ENCODE data around the gene MTFMT.

Gene MTFMT

DNA sequence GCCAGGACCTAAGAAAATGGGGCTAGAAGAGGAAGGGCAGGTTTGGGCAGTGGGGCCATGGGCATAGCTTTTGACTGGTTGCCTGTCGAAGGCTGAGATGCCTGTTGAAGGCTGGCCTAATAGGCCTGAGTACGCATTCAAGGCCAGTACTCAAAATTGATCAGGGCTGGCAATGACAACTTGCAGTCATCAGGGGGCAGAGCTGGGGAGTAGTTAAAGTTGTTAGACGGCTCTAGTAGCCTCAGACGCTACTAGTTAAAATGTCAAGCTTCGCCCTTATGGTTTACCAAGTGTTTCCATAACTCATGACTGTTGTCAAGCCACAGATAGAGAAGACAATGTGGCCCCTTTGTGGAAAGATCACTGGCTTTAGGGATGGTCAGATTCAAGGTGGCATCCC lies 68.4 kb downstream of the MTFMT start:
- DNase-seq (ENCODE audit: low read depth) = no peak
- TF ChIP-seq, protein P1, sequence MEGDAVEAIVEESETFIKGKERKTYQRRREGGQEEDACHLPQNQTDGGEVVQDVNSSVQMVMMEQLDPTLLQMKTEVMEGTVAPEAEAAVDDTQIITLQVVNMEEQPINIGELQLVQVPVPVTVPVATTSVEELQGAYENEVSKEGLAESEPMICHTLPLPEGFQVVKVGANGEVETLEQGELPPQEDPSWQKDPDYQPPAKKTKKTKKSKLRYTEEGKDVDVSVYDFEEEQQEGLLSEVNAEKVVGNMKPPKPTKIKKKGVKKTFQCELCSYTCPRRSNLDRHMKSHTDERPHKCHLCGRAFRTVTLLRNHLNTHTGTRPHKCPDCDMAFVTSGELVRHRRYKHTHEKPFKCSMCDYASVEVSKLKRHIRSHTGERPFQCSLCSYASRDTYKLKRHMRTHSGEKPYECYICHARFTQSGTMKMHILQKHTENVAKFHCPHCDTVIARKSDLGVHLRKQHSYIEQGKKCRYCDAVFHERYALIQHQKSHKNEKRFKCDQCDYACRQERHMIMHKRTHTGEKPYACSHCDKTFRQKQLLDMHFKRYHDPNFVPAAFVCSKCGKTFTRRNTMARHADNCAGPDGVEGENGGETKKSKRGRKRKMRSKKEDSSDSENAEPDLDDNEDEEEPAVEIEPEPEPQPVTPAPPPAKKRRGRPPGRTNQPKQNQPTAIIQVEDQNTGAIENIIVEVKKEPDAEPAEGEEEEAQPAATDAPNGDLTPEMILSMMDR (conservative IDR thresholded peaks at IDR 0.05; ENCODE audit: low read length) = no peak
- H3K4me3 ChIP-seq (ENCODE audit: low read length) = no peak overlapping the region

DNA sequence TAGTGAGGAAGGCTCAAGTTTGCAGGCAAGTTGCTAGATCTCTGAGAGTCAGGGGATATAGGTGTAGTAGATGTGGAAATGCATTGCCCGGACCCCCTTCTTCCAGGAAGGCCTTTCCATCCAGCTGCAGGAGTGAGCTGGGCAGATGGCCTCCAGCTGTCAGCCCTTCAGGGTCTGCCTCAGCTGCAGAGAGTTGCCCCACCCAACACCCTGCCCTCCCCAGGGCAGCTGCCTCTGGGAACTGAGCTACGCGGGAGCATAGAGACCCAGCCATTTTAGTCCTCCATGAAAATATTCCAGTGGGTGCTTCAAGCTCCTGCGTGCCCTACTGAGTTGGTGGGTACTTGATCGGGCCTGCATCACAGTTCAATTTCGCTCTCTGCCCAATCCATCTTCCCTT lies 69.3 kb downstream of the MTFMT start:
- no peak for DNase-seq (ENCODE audit: low read depth)
- TF ChIP-seq, protein P1 (conservative IDR thresholded peaks at IDR 0.05; ENCODE audit: low read length) = no peak
- H3K4me3 ChIP-seq (ENCODE audit: low read length) = no peak overlapping the region

GRCh38 chr15:64959128-64959527 lies 70.3 kb downstream of the MTFMT start:
- H3K4me3 ChIP-seq (ENCODE audit: low read length) = no peak overlapping the region
- TF ChIP-seq, protein P1 (conservative IDR thresholded peaks at IDR 0.05; ENCODE audit: low read length) = no peak

GRCh38 chr15:64954395-64954794 lies 75.0 kb downstream of the MTFMT start:
- DNase-seq (ENCODE audit: low read depth) = no peak
- TF ChIP-seq, protein P1 (conservative IDR thresholded peaks at IDR 0.05; ENCODE audit: low read length) = no peak

More at GRCh38 chr15:64959128-64959527, 70.3 kb downstream of the MTFMT start:
- DNase-seq (ENCODE audit: low read depth) = no peak

GRCh38 chr15:64951777-64952418 lies 77.5 kb downstream of the MTFMT start:
- no peak overlapping the region for H3K4me3 ChIP-seq (ENCODE audit: low read length)
- no peak for DNase-seq (ENCODE audit: low read depth)
- TF ChIP-seq, protein P1 (conservative IDR thresholded peaks at IDR 0.05; ENCODE audit: low read length) = no peak

More at GRCh38 chr15:64954395-64954794, 75.0 kb downstream of the MTFMT start:
- H3K4me3 ChIP-seq (ENCODE audit: low read length) = no peak overlapping the region

All from AG10803 (cell line).